PFSK-1 (cell line): ENCODE data around the gene RUFY3.

Source experiments
- FOXP2 ChIP-seq: optimal IDR thresholded peaks from 2 replicates; pipeline ENCODE3; 2011; ENCODE audit warnings: borderline replicate concordance, control low read depth, inconsistent platforms; ENCODE audit not compliant: insufficient read depth; ENCODE audit errors: extremely low read length, extremely low read depth
- POLR2AphosphoS5 ChIP-seq: IDR thresholded peaks from 2 replicates; pipeline ENCODE4 v1.6.1; 2012; ENCODE audit warnings: low read depth, mild to moderate bottlenecking, control low read depth, low read length, moderate library complexity
- REST ChIP-seq, 2 experiments: IDR thresholded peaks; 2 replicates each; pipeline versions ENCODE4 v1.6.1 to v1.8.0; 2011 to 2012; ENCODE audit warnings: low read depth in 2 of 2, low read length in 2 of 2, control low read depth in 1 of 2, inconsistent platforms in 1 of 2, mild to moderate bottlenecking in 1 of 2, moderate library complexity in 1 of 2; ENCODE audit not compliant: insufficient read depth in 1 of 2
- SIN3A ChIP-seq: IDR thresholded peaks from 2 replicates; pipeline ENCODE4 v1.6.1; 2012; ENCODE audit warnings: mild to moderate bottlenecking, low read length, moderate library complexity, borderline replicate concordance; ENCODE audit not compliant: insufficient read depth
- TAF1 ChIP-seq: IDR thresholded peaks from 2 replicates; pipeline ENCODE4 v1.6.1; 2012; ENCODE audit warnings: low read length, control low read depth, borderline replicate concordance; ENCODE audit not compliant: insufficient read depth

Gene RUFY3

GRCh38 chr4:70765368-70765767, 43.6 kb downstream of the RUFY3 start:
- no peak for TF ChIP-seq FOXP2
- no peak for TF ChIP-seq TAF1
- TF ChIP-seq POLR2AphosphoS5 = no peak
- no peak for TF ChIP-seq REST (IDR thresholded peaks at IDR 0.05; ENCODE audit: insufficient read depth in 1 of 2, low read depth in 2 of 2, low read length in 2 of 2)
- TF ChIP-seq SIN3A = no peak

DNA sequence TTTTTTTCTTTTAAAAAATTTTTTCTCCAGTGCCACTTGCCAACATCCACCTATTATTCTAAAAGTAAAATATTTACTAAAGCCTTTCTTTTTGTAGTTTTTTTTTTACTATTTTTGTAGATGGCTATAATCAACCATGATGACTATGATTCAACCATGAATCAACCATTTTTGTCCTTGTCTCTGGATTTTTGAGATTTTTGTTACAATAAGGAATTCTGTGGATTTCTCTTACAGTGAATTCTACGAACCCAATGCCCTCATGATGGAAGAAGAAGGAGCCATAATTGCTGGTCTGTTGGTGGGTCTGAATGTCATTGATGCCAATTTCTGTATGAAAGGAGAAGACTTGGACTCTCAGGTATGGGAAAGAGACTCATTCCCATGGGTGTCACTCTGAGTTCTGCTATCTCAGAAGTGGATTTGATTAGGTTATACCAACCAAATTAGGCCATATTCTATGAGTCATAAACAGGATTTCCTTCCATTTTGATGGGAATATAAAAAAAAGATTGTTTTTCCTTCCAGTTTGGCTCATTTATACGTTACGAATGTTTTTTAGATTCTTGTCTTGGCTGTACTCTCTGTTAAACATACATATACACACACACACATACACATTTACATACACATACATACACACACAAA, 46.7 kb downstream of the RUFY3 start:
- TF ChIP-seq SIN3A (no peak), POLR2AphosphoS5 (no peak), REST (IDR thresholded peaks at IDR 0.05; ENCODE audit: insufficient read depth in 1 of 2, low read depth in 2 of 2, low read length in 2 of 2) (no peak), TAF1 (no peak), FOXP2 (no peak)

- TF ChIP-seq SIN3A (no peak), TAF1 (no peak), REST (IDR thresholded peaks at IDR 0.05; ENCODE audit: insufficient read depth in 1 of 2, low read depth in 2 of 2, low read length in 2 of 2) (no peak), FOXP2 (no peak), POLR2AphosphoS5 (no peak)
These were observed 51.3 kb downstream of the RUFY3 start for GRCh38 chr4:70772929-70773555.

- no peak for TF ChIP-seq TAF1
- TF ChIP-seq SIN3A = no peak
- TF ChIP-seq POLR2AphosphoS5 = no peak
- no peak for TF ChIP-seq REST (IDR thresholded peaks at IDR 0.05; ENCODE audit: insufficient read depth in 1 of 2, low read depth in 2 of 2, low read length in 2 of 2)
- no peak for TF ChIP-seq FOXP2
These were observed 57.2 kb downstream of the RUFY3 start for GRCh38 chr4:70778888-70779422.
